Measurements from ENCODE around the gene ZSWIM4. TPM values are rescaled to one million over a fixed set of nuclear protein-coding genes. Genes with fewer than 3 reads are reported as not detected.

Gene ZSWIM4
- total RNA-seq, 1 donor from 2014 or later: 44.7 TPM

GRCh38 chr19:13806728-13807127, 11.5 kb downstream of the ZSWIM4 start:
- no peak for DNase-seq (ENCODE audit: extremely low read depth, low read depth, low spot score)

- no peak for DNase-seq (ENCODE audit: extremely low read depth, low read depth, low spot score)
Measured at GRCh38 chr19:13807421-13808021, 12.3 kb downstream of the ZSWIM4 start.

GRCh38 chr19:13808856-13809255, 13.6 kb downstream of the ZSWIM4 start:
- no peak for DNase-seq (ENCODE audit: extremely low read depth, low read depth, low spot score)

GRCh38 chr19:13812544-13812943, 17.3 kb downstream of the ZSWIM4 start:
- no peak for DNase-seq (ENCODE audit: extremely low read depth, low read depth, low spot score)

- no peak for DNase-seq (ENCODE audit: extremely low read depth, low read depth, low spot score)
Measured at GRCh38 chr19:13813147-13813546, 17.9 kb downstream of the ZSWIM4 start.

GRCh38 chr19:13814550-13814949, 19.3 kb downstream of the ZSWIM4 start:
- no peak for DNase-seq (ENCODE audit: extremely low read depth, low read depth, low spot score)

- no peak for DNase-seq (ENCODE audit: extremely low read depth, low read depth, low spot score)
Measured at GRCh38 chr19:13817018-13817614, 21.9 kb downstream of the ZSWIM4 start.

- no peak for DNase-seq (ENCODE audit: extremely low read depth, low read depth, low spot score)
Measured at GRCh38 chr19:13817615-13818371, 22.6 kb downstream of the ZSWIM4 start.

GRCh38 chr19:13819238-13819637, 24.0 kb downstream of the ZSWIM4 start:
- DNase-seq (ENCODE audit: extremely low read depth, low read depth, low spot score): no peak

GRCh38 chr19:13821292-13821691, 26.0 kb downstream of the ZSWIM4 start:
- no peak for DNase-seq (ENCODE audit: extremely low read depth, low read depth, low spot score)

GRCh38 chr19:13823256-13823655, 28.0 kb downstream of the ZSWIM4 start:
- no peak for DNase-seq (ENCODE audit: extremely low read depth, low read depth, low spot score)

- no peak for DNase-seq (ENCODE audit: extremely low read depth, low read depth, low spot score)
Measured at GRCh38 chr19:13823901-13824300, 28.7 kb downstream of the ZSWIM4 start.

GRCh38 chr19:13824703-13825102, 29.5 kb downstream of the ZSWIM4 start:
- DNase-seq (ENCODE audit: extremely low read depth, low read depth, low spot score): no peak

GRCh38 chr19:13825489-13826441, 30.5 kb downstream of the ZSWIM4 start:
- DNase-seq (ENCODE audit: extremely low read depth, low read depth, low spot score): no peak

GRCh38 chr19:13826652-13827235, 31.5 kb downstream of the ZSWIM4 start:
- DNase-seq (ENCODE audit: extremely low read depth, low read depth, low spot score): no peak

GRCh38 chr19:13827656-13828055, 32.4 kb downstream of the ZSWIM4 start:
- no peak for DNase-seq (ENCODE audit: extremely low read depth, low read depth, low spot score)

- no peak for DNase-seq (ENCODE audit: extremely low read depth, low read depth, low spot score)
Measured at GRCh38 chr19:13830114-13830740, 35.0 kb downstream of the ZSWIM4 start.

- no peak for DNase-seq (ENCODE audit: extremely low read depth, low read depth, low spot score)
Measured at GRCh38 chr19:13830741-13831536, 35.7 kb downstream of the ZSWIM4 start.

Data from glomerular endothelial cell (primary cell).